GM18498 (cell line): ENCODE measurements around the gene CITED4.
"Not testable (repeated sequence)": the region's sequence is repeated elsewhere in the genome, so short reads cannot be mapped to it uniquely, and the experiment has no call there.

Source experiments
- ATAC-seq: cut with Tn5 transposase; IDR thresholded peaks from one replicate; pipeline ENCODE4 v1.9.1; 2021; ENCODE audit warnings: mild to moderate bottlenecking, moderate library complexity; ENCODE audit not compliant: unreplicated experiment

The CITED4 gene

DNA sequence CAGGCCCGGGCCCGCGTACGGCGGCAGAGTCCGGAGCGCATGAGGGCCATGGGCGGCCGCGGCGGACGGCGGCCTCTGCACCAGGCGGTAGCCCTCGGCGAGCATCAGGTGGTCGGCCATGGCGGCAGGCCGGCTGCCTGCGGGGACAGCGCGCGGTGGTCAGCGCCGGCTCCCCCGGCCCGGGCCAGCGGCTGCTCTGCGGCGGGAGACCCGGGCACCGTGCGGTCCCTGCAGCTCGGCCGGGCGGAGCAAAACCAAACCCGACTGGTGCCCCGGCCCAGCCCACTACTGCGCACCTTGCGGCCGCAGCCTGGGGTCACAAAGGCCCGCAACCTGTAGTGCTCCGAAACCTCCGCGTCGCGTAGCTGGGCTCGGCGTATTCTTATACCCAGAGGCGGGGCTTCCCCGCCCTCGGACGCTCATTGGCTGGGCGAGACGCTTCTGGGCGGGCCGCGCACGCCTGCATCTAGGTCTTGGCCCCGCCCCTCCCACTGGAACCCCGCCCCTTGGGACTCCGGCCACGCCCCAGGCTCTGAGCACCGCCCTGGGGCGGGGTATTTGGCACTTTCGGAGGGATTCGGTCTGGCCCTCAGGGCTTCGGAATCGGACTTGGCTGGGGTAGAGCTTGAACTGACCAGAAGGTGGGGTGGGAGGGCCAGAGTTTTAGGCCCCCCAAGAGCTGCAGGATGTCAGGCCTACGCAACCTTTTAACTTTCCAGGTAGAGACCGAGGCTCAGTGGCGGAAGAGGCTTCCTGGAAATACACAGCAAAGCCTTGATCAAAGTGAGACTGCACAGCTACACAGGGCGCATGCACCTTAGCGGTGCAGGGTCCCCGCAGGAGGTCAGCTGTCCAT, at the start of gene CITED4:
Gene CITED4 (minus strand): TSS at position 356 of the 856 bp plus-strand sequence. CDS start 236 bp downstream, at position 120.
- peak; percentile 91 for ATAC-seq

- no peak for ATAC-seq
These were observed 48.9 kb upstream of the CITED4 start for GRCh38 chr1:40911105-40911504.

DNA sequence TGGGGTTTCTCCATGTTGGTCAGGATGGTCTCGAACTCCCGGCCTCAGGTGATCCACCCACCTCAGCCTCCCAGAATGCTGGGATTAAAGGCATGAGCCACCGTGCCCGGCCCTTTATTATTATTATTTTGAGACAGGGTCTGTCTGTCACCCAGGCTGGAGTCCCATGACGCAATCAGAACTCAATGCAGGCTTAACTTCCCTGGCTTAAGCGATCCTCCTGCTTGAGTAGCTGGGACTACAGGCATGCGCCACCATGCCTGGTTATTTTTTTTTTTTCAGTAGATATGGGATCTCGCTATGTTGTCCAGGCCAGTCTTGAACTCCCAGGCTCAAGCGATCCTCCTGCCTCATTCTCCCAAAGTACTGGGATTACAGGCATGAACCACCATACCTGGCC, 47.1 kb upstream of the CITED4 start:
- ATAC-seq = no peak

DNA sequence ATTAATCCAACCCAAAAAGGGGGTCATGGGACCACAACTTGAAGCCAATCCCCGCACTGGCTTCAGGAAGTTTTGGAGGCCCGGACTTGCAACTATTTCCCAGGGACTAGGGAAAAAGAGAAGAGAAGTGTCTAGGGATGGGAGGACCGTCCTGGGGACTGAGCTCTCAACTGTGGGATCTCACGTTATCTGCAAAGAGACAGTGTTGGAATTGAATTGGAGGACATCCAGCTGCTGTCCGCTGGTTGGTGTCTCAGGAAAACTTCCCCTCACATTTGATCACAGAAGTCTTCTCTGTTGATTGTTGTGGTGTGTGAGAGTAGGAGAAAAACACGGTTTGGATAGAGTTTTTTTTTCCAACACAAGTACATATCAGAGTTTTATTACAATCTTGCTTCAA, 46.2 kb upstream of the CITED4 start:
- ATAC-seq = no peak

GRCh38 chr1:40907899-40908298, 45.7 kb upstream of the CITED4 start:
- ATAC-seq = no peak

GRCh38 chr1:40906781-40907400, 44.7 kb upstream of the CITED4 start:
- ATAC-seq = no peak

DNA sequence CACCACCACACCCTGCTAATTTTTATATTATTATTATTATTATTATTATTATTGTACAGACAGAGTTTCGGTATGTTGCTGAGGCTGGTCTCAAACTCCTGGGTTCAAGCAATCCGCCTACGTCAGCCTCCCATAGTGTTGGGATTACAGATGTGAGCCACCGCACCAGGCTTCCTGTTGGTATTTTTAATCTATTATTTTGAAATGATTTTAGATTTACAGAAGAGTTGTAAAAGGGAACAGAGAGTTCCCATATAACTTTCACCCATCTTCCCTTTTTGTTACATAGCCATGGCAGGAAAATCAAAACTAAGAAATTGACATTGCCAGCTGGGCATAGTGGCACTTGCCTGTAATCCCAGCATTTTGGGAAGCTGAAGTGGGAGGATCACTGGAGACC, 42.9 kb upstream of the CITED4 start:
- ATAC-seq = no peak

DNA sequence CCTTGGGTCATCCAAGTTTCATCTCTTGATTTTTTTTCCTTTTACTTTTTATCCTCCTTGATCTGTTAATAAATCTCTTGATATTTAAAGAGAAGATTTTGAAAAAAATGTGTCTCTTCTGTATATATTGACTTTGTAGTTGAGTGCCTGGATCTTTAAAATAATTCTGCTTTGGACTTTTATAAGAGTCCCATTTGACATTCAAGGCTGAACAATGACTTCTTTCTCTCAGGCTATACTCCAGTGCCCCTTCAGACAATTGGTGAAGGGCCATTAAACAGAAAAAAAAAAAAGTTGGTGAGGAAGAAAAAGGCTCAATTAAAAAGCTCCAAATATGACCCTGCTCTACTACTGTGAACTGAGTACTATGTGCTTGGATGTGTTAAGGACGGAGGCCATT, 40.9 kb upstream of the CITED4 start:
- no peak for ATAC-seq

- no peak for ATAC-seq
These were observed 40.0 kb upstream of the CITED4 start for GRCh38 chr1:40901886-40902852.

- no peak for ATAC-seq
These were observed 37.2 kb upstream of the CITED4 start for GRCh38 chr1:40899230-40899870.

- ATAC-seq = no peak
These were observed 36.3 kb upstream of the CITED4 start for GRCh38 chr1:40898431-40898901.

DNA sequence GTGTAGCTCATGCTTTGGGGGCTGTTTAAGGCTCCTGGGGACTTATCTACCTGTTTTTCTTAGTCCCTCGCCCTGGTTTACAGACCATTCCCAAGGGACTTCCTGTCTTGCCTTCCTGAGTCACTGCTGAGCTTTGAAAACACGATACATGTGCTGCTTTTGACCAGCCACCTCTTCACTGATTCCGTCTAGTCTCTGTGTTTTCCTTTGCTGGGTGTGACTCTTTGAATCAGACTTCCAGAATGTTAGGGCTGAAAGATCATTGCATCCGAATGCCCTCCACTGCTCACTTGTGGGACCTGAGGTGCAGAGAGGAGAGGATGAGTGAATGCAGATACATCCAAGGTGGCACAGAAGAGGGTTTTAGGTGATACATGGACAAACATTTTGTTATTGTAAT, 35.4 kb upstream of the CITED4 start:
- ATAC-seq = no peak

- no peak for ATAC-seq
These were observed 34.3 kb upstream of the CITED4 start for GRCh38 chr1:40896482-40896881.

GRCh38 chr1:40895601-40896000, 33.4 kb upstream of the CITED4 start:
- ATAC-seq = no peak

GRCh38 chr1:40894858-40895257, 32.7 kb upstream of the CITED4 start:
- ATAC-seq = not testable (repeated sequence)

DNA sequence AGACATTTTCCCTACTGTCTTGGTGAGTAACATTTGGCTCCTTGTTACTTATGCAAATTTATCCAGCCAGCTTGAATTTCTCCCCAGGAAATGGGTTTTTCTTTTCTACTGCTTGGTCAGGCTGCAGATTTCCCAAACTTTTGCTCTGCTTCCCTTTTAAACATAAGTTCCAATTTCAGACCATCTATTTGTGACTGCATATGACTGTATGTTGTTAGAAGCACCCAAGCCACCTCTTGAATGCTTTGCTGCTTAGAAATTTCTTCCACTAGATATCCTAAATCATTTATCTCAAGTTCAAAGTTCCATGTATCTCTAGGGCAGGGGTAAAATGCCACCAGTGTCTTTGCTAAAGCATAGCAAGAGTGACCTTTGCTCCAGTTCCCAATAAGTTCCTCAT, 32.3 kb upstream of the CITED4 start:
- ATAC-seq = no peak

DNA sequence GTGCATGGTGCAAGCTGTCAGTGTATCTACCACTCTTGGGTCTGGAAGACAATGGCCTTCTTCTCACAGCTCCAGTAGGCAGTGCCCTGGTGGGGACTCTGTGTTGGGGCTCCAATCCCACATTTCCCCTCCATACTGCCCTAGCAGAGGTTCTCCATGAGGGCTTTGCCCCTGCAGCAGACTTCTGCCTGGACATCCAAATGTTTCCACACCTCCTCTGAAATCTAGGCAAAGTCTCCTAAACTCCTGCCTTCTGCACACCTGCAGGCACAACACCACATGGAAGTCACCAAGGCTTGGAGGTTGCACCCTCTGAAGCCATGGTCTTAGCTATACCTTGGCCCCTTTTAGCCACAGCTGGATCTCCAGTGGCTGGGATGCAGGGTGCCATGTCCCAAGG, 31.8 kb upstream of the CITED4 start:
- no peak for ATAC-seq

DNA sequence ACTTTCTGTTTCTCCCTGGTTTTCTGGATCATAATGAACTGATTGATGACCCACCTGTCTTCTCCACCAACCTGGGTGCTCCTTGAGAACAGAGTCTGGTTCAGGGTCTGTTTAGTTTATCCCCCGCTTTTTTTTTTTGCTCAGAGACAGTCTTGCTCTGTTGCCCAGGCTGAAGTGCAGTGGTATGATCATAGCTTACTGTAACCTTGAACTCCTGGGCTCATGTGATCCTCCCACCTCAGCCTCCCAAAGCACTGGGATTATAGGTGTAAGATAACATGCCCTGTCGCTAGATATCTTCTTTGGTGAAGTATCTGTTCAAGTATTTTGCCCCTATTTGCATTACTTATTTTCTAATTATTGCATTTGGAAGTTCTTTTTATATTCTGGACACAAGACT, 30.2 kb upstream of the CITED4 start:
- ATAC-seq = no peak

DNA sequence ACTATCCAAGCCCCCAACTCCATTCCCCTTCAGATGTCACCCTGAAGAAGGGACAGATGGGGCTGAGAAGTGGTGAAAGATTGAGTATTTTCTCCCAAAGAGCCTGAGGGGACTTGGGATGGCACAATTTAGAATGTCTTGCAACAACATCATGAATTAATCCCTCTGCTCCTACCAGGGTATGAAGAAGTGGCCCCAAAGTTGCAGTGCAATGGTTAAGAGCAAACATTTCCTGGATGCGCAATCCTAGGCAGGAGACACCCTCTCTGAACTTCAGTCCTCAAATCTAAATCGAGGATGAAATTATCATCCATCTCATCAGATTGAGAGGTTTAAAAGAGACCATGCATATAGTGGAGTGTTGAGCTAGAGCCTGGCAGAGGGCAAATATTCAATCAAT, 28.6 kb upstream of the CITED4 start:
- no peak for ATAC-seq

DNA sequence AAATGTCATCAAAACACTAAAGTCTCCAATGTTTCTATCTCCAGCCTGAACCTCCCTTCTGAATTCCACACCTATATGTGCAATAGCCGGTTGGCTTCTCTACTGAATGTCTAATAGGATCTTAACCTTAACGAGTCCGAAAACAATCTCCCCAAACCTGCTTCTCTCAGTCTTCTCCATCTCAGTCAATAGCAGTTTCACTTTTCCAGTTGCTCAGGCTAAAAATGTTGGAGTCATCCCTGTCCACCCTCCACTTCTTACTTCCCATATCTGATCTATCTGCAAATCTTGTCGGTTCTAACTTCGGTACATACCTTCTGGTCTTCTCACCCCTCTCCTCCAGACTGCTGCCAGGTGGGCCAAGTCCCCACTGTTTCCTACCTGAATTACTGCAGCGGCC, 25.5 kb upstream of the CITED4 start:
- no peak for ATAC-seq

DNA sequence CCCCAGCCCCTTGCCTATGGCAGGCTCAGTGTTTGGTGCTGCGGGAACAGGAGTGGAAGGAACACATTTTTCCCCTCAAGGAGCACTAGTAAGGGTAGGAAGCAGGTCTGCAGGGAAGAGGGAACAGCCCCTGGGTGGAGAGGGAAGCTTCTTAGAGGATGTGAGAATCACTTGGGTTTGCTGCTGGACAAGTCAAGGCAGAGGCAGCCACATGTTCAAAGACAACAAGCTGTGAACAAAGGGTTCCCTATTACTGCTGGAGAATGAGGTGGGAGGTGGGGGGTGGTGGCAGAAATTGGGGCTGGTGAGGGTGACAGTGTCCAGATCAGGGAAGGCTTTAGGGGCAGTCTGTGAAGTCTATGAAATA, 24.8 kb upstream of the CITED4 start:
- ATAC-seq = no peak
